Skin of body (tissue), 2 donors: ENCODE data around the gene MSI1. TPM values are rescaled to one million over a fixed set of nuclear protein-coding genes. Genes with fewer than 3 reads are reported as not detected.

Source experiments
- DNase-seq: peaks from one replicate; lab custom pipeline; 2025; lab: John Stamatoyannopoulos, UW
- total RNA-seq: library from RNA; depleted of rRNA; stranded (reverse); fragments of >200 nt; gene quantifications from one replicate; pipeline ENCODE4 v1.2.3, GENCODE V29; 2014

The MSI1 gene
- total RNA-seq, 1 donor from 2014 or later = 0.99 TPM

DNA sequence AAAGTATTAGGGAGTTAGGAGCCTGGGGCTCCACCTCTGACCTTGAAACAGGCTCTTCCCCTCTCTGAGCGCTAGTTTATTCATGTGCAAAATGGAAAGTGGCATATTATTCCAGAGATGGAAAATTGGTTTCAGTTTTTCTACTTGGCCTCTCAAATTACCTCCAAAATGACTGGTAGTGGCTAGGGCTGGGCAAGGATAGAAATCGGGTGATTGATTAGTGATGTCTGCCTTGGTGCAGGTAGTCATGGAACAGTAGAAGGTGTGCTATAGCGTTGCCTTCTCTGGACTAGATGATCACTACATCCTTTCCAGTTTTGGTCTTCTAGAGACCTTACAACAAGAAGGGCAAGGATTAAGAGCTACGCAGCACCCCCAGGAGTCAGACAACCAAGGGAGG, 8.6 kb upstream of the MSI1 start:
- DNase-seq = no peak

DNA sequence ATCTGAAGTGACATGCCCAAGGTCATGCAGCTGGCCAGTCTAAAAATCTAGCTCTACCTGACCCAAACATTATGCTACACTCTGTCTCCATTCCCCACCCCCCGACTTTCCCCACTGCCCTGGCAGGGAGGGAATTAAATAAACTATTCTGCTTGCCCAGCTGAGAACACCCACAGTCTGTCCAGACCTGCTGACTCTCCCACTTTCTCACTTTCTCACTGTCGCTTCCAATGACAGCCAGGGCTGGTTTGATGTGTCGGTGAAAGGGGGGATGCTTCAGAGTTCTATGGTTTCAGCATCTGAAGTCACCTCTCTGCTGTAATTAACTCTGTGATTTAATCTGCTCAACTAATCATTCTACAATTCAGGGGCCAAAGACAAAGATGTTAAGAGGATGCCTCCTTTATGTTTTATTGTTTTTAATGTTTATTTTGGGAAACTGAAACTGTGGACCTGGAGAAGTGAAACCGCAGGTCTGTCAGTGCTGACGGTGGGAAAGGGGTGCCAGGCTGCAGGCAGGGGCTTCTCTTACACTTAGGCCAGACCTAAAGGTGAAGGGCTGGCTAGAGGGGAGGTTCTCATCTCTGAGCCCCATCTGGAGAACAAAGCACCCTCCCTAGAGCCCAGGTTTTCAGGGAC, 8.1 kb upstream of the MSI1 start:
- DNase-seq = no peak

DNA sequence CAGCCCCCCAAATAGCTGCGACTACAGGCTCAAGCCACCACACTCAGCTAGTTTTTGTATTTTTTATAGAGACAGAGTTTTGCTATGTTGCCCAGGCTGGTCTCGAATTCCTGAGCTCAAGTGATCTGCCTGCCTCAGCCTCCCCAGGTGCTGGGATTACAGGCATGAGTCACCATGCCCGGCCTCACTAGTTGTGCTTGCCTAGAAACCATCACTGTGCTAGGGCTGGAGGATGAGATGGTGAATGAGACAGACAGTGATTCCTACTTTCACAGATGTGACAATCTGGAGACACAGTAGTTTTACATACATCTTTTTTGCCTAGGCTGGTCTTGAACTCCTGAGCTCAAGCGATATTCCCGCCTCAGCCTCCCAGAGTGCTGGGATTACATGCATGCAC, 7.5 kb upstream of the MSI1 start:
- no peak for DNase-seq

DNA sequence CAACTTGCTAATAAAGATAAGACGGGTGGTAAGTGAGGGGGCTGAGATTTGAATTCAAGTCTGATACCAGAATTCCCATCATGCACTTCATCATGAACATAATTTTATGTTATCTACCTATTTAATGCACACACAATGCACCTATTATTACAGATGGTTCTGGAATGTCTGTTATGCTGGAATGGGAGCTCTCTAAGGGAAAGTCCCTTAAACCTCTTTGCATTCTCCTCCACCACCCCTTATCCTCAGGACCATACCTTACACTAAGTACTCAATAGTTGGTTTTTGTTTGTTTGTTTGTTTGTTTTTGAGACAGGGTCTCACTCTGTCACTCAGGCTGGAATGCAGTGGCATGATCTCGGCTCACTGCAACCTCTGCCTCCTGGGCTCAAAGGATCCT, 7.0 kb upstream of the MSI1 start:
- no peak for DNase-seq

DNA sequence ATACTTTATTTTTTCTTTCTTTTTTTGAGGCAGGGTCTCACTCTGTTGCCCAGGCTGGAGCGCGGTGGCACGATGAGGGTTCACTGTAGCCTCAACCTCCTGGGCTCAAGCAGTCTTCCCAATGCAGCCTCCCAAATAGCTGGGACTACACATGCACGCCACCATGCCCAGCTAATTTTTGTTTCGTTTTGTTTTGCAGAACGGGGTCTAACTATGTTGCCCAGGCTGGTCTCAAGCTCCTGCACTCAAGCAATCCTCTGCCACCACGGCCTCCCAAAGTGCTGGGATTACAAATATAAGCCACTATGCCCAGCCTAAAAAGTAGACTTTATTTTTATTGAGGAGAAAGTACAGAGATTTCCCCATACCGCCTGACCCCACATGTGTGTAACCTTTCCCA, 4.7 kb upstream of the MSI1 start:
- no peak for DNase-seq

DNA sequence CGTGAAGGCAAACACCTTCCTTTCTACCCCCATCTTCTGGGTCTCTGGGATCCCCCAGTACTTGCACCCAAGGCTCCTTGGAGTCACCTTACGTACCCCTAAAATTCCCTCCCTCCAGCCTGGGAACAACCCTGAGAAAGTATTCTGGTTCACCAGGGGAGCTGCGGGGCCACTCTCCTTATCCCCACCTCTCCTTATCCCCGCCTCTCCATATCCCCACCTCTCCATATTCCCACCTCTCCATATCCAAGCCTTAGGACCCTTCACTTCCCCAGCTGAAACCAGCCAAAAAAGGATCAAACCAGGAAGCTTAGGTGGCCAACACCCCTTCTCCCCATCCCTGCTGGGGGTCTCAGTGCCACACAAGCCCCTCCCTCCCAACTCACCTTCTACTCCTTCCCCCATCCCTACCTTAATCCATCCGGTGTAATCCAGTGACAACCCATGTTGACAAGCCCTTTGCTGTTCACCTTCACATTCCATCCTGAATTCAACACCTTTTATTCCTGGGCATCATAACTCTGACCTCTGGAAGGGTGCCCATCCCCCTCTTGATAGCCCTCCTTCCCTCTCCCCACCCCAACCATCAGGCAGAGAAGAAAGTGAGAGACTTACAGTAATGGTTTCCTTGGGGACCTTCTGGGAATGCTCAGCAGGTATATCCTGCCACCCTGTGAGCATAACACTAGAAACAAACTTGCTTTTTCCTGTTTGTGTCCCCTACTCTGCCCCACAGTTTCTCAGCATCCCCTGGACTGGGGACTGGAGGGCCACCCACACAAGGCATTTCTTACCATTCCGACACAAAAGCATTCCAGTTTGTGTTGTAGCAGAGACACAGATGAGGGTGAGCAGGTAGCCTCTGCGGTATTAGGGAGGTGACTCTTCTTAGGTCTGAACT, 1.6 kb upstream of the MSI1 start:
- DNase-seq = no peak

DNA sequence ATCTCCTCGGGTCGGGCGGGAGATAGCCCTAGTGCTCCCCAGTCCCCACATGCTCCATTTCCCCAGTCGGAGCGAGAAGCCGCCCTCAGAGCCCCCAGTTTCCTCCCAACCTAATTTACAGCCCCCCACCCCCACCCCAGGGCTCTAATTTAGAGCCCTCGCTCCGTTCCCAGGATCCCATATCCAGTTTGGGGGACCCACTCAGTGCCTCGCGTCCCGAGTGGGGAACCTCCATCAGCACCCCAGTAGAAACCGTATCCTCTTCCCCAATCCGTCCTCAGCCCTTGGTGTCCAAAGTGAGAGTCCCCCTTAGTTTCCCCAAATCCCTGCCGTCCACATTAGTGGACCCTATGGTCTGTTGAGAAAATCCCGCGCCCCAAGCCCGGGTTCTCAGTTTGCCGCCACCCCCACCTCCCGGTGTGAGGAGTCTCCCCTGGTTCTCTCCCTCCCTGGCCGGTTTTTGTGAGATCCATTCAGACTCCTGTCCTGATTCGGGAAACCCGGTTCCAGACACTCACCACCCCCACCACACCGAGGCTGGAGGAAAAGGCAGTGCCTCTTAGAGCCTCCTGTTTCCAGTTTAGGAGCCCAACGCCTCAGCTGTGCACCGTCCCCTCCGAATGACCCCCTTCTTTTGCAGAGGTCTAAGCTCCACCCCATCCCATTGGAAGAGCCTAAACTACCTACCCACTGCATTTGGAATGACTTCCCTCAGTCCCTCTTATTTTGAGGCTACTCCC, 809 bp upstream of the MSI1 start:
- DNase-seq = no peak

DNA sequence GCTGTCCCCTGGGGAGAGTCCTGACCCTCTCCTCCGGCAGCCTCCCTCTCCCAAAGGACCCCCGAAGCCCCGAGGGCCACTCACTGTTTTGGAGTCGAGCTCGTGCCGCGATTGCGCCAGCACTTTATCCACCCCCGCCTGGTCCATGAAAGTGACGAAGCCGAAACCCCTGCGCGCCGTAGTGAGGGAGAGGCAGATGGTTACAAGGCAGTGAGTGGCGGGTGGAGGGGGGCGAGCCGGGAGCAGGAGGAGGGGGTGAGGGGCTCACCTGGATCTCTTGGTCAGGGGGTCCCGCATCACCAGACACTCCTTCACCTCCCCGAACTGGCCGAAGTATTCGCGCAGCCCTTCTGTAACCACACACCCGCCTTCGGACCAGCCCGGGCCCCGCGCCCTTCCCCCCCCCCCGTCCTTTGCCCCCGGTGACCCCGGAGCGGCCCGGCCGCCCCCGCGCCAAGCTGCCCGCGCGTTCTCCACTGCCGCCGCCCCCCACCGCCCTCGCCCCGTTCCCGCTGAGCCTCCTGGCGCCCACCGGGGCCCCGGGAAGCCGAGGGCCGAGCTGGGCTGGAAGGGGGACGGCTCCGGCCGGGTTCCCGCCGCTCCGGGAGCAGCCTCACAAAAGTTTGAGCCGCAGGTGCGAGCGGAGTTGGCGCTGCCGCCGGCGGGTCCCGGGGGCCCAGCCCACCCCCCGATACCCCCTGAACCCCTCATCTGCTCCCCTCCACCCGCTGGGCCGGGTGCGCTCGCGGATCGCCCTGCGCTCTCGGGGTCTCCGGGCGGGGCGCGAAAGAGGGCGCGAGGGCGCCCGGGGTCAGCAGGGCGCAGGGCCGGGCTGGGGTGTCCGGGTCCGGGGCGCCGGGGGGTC, 808 bp downstream of the MSI1 start:
- DNase-seq = no peak

DNA sequence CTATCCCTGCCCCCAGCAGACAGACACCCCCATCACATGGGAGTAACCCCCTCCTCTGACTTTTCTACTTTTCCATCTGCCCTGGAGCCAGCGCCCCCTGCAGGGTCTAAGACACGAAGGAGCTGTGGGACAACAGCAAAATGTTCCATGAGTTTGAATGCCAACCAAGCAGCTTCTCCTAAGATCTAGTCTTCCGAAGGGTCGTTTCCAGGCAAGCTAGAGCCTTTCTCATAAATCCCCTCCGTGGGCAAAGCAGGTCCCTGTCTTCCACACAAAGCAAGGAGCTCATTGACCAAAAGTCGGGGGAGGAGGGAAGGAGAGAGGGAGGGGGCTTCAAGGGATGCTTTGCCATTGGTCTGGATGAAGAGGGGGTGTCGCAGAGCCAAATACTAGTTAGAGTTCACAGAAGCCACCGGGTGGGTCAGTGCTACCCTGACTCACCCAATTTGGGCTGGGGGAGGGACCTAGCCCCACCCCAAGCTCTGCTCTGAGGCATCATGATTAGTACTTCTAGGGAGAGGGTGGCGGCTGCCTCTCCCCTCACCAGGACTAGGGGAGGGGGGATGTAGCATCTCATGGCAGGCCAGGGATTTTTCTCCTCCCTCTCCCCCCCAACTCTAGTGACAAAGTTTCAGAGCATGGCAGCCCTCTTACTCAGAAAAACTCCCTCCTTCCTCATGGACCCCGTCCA, 1.6 kb downstream of the MSI1 start:
- DNase-seq = no peak

DNA sequence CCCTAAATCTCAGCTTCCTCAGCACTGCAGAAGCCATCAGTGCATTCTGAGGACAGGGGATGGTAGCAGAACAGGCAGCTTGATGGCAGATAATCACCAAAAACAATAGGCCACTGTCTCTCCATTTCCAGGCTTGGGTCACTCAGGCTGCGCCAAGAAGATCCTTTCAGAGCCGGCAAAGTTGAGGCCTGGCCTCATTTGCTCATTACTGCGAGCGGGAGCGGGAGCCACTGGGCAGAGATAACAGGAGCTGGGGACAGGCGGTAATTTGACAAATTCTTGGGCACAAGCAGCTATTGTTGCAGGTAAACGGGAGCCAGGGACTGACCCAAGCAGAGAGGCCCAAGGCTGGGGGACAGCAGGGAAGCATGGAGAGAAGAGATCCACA, 2.1 kb downstream of the MSI1 start:
- DNase-seq = no peak

DNA sequence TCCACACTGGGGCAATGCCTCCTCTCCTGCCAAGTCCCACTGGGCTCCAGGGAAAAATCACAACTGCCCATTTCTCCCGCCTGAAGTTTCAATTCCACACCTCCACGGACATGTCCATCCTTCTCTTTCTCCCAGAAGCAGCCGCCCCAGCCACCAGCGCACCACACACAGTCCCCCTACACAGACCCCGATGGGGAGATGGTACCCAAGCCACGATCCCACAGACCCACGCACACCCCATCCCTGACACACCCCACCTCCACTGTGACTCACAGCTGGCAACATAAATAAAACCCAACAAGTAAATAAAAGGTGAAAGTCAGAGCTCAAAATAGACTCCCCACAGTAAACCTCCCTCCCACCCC, 2.6 kb downstream of the MSI1 start:
- DNase-seq = no peak

DNA sequence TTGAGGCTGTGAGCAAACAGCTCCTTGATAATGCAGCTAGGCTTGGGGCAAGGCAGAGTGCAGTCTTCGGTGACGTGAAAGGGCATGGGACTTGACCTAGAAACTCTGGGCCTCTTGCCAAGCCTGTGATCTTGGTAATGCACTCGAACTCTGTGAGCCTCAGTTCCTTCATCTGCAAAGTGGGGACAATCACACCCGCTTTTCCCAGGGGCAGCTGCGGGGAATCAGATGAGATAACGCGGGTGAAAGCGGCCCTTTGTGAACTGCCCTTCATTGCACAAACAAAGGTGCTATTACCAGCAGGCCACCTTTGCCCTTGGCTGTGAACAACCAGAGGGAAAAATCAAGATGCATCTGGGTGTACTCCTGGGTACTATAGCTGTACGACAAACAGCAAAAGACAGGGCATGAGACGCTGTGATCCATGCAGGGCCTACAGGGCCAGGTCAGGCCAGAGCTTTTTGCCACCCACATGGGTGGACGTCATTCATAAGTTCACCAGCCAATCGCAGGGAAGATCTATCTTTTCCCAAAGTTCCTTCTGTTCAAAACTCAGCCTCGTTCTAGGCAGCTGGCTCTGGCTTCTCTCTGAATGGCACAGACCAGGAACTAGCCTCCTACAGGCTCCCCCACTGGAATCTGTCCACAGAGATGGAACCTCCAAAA, 3.2 kb downstream of the MSI1 start:
- DNase-seq = no peak

DNA sequence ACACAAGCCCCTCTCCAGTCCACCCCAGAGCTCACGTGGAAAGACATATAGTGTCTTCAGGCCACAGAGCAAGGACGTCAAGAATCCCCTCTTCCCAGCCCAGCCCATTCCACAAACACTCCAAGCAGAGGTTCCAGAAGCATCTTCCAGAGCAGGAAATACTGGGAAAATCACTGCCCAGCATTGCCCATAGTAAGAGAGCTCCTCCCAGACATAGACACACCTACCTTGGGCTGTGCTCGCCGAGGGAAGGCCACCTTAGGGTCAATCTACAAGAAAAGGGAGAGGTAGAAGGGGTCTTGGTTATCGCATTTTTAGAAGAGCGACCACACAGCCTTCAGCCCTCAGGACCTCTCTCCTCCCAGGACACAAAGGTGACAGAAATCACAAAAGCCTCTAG, 4.5 kb downstream of the MSI1 start:
- DNase-seq = no peak

DNA sequence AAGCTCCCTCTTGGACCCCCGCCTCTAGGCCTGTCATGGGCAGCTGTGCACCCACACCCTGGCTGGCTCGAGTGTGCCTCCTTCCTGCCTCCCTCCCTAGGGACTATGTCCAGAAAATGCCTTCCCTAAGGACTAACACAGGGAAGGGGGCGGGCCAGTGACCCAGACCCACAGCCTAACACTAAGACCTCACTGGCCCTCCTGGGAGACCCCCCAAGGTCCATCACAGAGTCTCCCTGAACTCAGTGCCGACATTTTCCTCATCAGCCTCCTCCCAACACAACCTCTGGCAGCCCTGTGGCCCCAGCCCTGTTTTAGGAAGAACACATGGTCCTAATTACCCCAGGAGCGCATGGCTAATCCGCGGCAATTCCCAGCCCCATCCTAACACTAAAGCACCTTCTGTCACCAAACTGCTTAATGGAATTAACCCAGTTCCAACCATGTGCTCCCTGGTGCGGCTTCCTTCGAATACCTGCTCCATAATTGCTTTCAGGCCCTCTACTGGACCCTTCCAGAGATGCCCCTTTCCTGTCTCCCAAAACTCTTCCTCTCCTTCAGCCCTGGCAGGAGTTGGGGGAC, 5.6 kb downstream of the MSI1 start:
- DNase-seq = no peak

DNA sequence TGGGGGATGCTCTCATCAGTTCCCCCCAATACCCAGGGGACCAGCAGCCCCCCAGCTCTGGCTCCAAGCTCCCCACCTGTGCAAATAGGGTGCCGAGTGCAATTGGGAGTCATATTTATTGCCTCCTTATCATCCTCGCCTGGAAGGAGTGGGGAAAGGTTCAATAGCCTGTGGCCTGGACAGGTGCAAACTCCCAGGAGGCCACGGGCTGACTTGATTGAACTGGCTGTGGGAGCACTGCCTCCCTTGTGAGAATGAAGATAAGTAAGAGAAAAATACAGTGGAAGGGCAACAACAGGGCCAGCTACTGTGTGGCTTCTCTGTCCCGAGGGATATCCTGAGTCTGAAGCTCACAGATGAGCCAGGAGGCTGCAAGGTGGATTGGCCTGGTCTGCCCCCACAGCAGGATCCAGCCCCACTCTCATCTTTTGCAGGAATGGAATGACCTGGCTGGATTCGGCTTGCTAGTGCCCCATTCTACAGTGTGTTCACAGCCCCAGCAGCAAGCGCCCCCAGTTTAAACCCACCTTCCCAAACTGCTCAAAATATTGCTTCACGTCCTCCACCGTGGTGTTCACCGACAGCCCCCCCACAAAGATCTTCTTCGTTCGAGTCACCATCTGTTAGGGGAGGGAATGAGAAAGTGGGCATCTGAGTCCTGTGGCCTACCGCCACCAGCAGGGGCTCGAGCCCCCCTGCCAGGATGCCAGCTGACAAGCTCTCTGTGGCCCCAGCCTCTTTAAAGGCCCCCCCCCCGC, 6.3 kb downstream of the MSI1 start:
- DNase-seq = no peak

DNA sequence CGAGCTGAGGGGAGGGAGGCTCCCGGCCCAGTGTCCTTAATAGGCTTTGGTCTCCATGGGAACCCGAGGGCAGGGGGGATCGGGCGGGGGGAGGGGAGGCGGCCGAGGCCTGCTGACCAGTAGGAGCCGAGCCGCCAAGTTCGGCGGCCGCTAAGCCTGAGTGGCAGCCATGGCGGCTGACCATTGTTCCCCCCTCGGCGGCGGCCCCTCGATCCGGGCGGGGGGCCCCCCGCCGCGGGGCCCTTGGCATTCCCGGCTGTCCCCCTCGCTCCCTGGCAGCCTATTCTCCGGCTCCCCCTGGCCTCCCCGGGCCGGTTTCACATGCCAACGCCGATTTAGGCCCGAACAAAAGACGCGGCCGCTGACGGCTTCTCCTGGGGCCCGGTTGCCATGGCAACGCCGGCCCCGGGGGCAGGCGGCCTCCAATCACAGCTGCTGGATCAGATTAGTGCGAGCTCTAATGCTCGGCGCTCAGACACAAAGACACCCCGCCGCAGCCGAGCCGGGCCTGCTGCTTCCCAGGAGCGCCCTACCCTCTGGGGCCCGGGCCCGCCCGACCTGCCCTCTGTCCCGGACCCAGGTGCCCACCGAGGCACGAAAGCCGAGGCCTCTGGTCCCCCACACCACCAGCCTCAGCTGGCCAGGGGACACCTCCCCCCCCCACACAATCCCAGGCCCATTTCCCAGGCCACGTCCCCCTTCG, 7.3 kb downstream of the MSI1 start:
- DNase-seq = peak; percentile 57

DNA sequence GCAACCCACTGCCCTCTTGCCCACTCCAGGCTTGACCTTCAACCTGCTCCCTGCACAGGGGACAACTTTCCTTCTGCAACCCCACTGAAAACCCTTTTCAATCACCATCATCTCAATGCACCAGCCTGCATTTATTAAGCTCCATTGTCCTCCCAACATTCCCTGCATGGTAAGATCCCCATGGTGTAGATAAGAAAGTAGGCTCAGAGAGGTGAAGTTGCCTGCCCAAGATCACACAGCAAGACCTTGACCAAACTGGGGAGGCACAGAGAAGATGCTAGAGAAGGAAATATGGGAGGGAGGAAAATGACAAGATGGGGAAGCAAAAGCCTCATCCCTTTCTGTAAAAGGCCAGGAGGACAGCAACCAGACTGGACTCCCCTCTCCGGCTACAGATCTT, 9.8 kb downstream of the MSI1 start:
- no peak for DNase-seq

DNA sequence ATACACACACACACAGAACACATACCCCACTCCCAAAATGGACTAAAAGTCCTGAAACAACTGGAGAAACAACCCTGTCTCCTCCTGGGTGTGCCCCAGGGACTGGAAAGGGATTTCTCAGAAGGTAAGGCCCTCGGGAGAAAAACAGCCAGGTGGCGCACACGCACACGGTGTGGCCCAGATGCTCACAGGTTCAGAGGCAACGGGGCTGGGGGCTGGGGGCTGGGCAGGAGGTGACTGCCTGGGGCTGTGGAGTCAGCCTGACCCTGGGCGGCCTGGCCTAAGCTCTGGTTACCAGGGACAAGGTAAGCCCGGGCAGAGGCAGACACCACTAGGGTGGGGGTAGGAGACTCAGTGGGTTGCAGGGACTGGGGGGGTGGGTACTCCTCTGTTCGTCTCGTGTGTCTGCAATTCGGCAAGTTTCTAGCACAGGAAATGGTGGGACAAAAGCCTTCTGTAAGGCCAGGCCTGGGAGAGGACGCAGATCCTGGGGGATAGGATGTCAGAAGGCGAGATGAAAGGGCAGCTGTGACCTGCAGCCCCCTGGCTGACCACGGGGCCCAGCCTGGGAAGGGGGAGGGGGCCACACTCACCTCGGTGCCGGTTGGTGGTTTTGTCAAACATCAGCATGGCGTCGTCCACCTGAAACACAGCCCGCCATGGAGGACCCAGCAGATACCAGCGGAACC, 10.4 kb downstream of the MSI1 start:
- DNase-seq = no peak
